ENCODE measurements around the gene PES1. TPM values are rescaled to one million over a fixed set of nuclear protein-coding genes. Genes with fewer than 3 reads are reported as not detected.

Gene PES1
- total and polyA plus RNA-seq, 2 donors (not counting 1 experiment from before 2014, with no cell fraction given), result 51.2 to 61.3 TPM

DNA sequence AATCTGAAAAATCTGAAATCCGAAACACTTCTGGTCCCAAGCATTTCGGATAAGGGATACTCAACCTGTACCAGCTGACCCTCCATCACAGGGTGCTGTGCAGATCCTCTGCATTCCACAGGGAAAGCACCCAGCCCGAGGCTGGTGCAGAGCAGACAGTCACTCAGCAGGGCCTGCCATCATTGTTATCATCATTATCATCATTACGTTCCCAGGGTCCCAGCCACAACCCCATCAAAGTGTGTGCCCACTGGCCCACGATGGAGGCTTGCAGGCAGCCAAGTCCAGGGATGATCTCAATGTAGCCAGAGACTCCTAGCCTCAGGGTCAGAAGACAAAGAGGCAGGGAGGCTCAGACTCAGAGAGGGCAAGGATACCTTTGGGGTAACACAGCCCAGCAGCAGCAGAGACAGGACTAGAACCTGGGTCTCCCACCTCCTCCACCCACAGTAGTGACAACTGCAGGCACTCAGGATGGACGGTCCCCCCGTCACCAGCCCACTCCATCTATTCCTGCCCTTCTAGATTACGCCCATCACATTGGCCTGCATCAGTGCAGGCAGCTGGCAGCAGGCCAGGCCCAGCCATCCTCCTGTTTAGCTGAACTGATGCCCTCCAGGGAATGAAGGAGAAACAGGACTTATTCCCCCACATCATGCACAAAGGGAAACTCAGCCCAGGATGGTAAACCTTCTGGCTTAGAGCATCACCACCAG, 27.5 kb downstream of the PES1 start:
- no peak for DNase-seq (ENCODE audit: low read depth in 2 of 2)
- H3K9me3 ChIP-seq (ENCODE audit: control insufficient read depth, insufficient read depth, low read depth, low read length), result no peaks in the 10 kb centered on the region
- no peak overlapping the region for H2AFZ ChIP-seq (ENCODE audit: low read length)
- H3K79me2 ChIP-seq (ENCODE audit: control insufficient read depth, insufficient read depth, low read length), result no peaks in the 10 kb centered on the region
- no peak overlapping the region for H3K9ac ChIP-seq (ENCODE audit: insufficient read depth, low read length)
- H3K4me3 ChIP-seq (replicated peaks in 1 of 4; ENCODE audit: control extremely low read depth in 1 of 4, insufficient read depth in 1 of 4, low read depth in 3 of 4, low read length in 4 of 4), result no peak overlapping the region
- H3K36me3 ChIP-seq (ENCODE audit: control insufficient read depth, insufficient read depth, low read length), result no peaks in the 10 kb centered on the region
- no peak overlapping the region for H3K4me2 ChIP-seq (ENCODE audit: extremely low read depth, insufficient read depth, low read length)
- H3K4me1 ChIP-seq (ENCODE audit: control insufficient read depth, extremely low read depth, insufficient read depth, low read length), result no peaks in the 10 kb centered on the region
- no peak for TF ChIP-seq EZH2 (IDR thresholded peaks at IDR 0.05; ENCODE audit: low read length, missing control alignments)
- TF ChIP-seq CTCF (conservative IDR thresholded peaks at IDR 0.05 in 1 of 2, IDR thresholded peaks at IDR 0.05 in 1 of 2; ENCODE audit: low read depth in 1 of 2, low read length in 2 of 2), result no peak
- H3K27me3 ChIP-seq (ENCODE audit: control insufficient read depth, insufficient read depth, low read length), result peaks cover 4% of the 10 kb centered on the region
- no peaks in the 10 kb centered on the region for H4K20me1 ChIP-seq (ENCODE audit: control insufficient read depth, extremely low read depth, insufficient read depth, low read length)
- no peak overlapping the region for H3K27ac ChIP-seq (ENCODE audit: insufficient read depth, low read length)

GRCh38 chr22:30562366-30562765, 29.3 kb downstream of the PES1 start:
- DNase-seq (ENCODE audit: low read depth in 2 of 2), result no peak

More at GRCh38 chr22:30562366-30562765, 29.3 kb downstream of the PES1 start:
- Histone ChIP-seq H3K27ac (ENCODE audit: insufficient read depth, low read length) (no peak overlapping the region), H3K27me3 (ENCODE audit: control insufficient read depth, insufficient read depth, low read length) (no peaks in the 10 kb centered on the region), H3K79me2 (ENCODE audit: control insufficient read depth, insufficient read depth, low read length) (no peaks in the 10 kb centered on the region), H4K20me1 (ENCODE audit: control insufficient read depth, extremely low read depth, insufficient read depth, low read length) (no peaks in the 10 kb centered on the region), H3K9me3 (ENCODE audit: control insufficient read depth, insufficient read depth, low read depth, low read length) (no peaks in the 10 kb centered on the region), H3K4me2 (ENCODE audit: extremely low read depth, insufficient read depth, low read length) (no peak overlapping the region), H3K4me1 (ENCODE audit: control insufficient read depth, extremely low read depth, insufficient read depth, low read length) (no peaks in the 10 kb centered on the region), H3K36me3 (ENCODE audit: control insufficient read depth, insufficient read depth, low read length) (no peaks in the 10 kb centered on the region), H2AFZ (ENCODE audit: low read length) (no peak overlapping the region), H3K4me3 (replicated peaks in 1 of 4; ENCODE audit: control extremely low read depth in 1 of 4, insufficient read depth in 1 of 4, low read depth in 3 of 4, low read length in 4 of 4) (no peak overlapping the region), H3K9ac (ENCODE audit: insufficient read depth, low read length) (no peak overlapping the region)
- TF ChIP-seq EZH2 (IDR thresholded peaks at IDR 0.05; ENCODE audit: low read length, missing control alignments) (no peak), CTCF (conservative IDR thresholded peaks at IDR 0.05 in 1 of 2, IDR thresholded peaks at IDR 0.05 in 1 of 2; ENCODE audit: low read depth in 1 of 2, low read length in 2 of 2) (no peak)

Measured in fibroblast of lung (primary cell).